ENCODE measurements around the gene SPNS2.

DNA sequence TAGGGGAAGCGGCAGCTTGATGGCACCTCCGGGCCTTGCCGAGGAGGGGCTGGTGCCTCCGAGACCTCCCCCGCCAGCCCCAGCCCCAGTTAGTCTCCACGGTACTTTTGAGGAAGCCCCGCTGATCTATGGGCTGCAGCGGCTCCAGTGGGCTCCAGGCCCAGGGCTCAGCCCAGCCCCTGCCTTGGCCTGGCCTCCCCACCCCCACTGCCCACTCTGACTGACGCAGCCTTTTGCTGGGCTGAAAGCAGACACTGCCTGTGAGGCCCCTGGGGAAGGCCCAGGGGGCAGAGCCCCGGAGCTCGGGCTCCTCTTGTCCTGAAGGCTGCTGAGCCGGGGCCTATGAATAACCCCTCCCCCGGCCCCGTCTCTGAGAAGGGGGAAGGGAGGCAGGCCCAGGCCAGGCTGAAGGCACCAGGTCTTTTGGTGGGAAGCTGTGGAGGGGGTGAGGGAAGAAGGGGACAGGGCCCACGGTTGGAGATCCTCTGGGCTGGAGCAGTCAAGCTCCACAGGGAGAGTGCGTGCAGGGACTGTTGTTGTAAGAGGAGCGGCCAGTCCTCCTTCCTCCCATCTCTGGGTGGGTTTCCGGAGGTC is 78.1 kb downstream of the SPNS2 start:
- TF ChIP-seq, protein P1, sequence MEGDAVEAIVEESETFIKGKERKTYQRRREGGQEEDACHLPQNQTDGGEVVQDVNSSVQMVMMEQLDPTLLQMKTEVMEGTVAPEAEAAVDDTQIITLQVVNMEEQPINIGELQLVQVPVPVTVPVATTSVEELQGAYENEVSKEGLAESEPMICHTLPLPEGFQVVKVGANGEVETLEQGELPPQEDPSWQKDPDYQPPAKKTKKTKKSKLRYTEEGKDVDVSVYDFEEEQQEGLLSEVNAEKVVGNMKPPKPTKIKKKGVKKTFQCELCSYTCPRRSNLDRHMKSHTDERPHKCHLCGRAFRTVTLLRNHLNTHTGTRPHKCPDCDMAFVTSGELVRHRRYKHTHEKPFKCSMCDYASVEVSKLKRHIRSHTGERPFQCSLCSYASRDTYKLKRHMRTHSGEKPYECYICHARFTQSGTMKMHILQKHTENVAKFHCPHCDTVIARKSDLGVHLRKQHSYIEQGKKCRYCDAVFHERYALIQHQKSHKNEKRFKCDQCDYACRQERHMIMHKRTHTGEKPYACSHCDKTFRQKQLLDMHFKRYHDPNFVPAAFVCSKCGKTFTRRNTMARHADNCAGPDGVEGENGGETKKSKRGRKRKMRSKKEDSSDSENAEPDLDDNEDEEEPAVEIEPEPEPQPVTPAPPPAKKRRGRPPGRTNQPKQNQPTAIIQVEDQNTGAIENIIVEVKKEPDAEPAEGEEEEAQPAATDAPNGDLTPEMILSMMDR (IDR thresholded peaks at IDR 0.05): no peak
- TF ChIP-seq POLR2AphosphoS5 (IDR thresholded peaks at IDR 0.05; ENCODE audit: insufficient read depth in 1 of 2, low read depth in 1 of 2) (no peak), POLR2A (IDR thresholded peaks at IDR 0.05) (no peak)

Data from vagina (tissue), 2 donors.